ENCODE results near the gene CD300LD.
"Not testable (repeated sequence)": the region's sequence is repeated elsewhere in the genome, so short reads cannot be mapped to it uniquely, and the experiment has no call there.

The CD300LD gene

DNA sequence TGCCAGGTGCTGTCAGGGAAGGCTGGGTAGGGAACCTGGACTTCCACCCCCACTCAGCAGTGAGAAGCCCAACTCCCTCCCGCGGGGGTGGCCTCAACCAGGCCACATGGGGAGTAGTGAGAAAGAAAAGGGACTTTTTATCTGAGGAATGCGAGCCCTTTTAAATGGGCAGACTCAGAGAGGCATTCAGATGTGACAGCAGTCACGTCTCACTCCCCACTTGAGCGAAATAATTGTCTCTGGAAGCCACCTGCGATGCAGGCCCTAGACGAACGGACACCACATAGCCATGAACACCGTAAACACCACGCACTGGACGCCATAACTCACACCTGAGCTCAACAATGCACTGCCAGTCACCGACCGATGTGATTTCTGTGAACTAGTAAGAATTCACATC is 43.3 kb upstream of the CD300LD start:
- no peaks in the 10 kb centered on the region for H3K27me3 ChIP-seq (ENCODE audit: insufficient read depth, low read depth, severe bottlenecking)
- H3K36me3 ChIP-seq: no peaks in the 10 kb centered on the region
- no peak overlapping the region for H3K4me3 ChIP-seq (ENCODE audit: low read depth, low read length)
- no peaks in the 10 kb centered on the region for H3K9me3 ChIP-seq (ENCODE audit: severe bottlenecking)
- no peak for DNase-seq
- no peak for TF ChIP-seq CTCF (IDR thresholded peaks at IDR 0.05; ENCODE audit: low read depth, low read length)
- no peak overlapping the region for H3K27ac ChIP-seq

DNA sequence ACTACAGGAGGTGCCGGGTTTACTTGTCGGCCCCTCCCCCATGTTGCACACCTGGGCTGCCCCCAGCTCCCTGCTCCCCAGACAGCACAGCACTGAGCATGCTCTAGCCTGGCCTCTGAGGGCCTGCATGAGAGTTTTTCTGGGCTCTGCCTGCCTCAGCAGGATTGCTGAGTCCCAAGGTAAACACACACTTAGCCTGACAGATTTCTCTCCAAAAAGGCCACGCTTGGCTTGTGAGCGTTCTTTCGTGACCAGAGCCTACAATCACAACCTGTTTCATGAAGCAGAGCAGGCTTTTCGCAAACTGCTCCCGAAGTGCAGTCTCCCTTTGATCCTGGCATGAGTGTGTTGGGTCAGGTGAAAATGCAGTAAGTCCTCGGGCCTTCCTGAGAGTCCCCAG is 41.2 kb upstream of the CD300LD start:
- no peak for TF ChIP-seq CTCF (IDR thresholded peaks at IDR 0.05; ENCODE audit: low read depth, low read length)
- Histone ChIP-seq H3K36me3 (no peaks in the 10 kb centered on the region), H3K27ac (no peak overlapping the region), H3K9me3 (ENCODE audit: severe bottlenecking) (peaks cover 8% of the 10 kb centered on the region), H3K27me3 (ENCODE audit: insufficient read depth, low read depth, severe bottlenecking) (no peaks in the 10 kb centered on the region), H3K4me3 (ENCODE audit: low read depth, low read length) (no peak overlapping the region)
- no peak for DNase-seq

- no peak for TF ChIP-seq CTCF (IDR thresholded peaks at IDR 0.05; ENCODE audit: low read depth, low read length)
- Histone ChIP-seq H3K27me3 (ENCODE audit: insufficient read depth, low read depth, severe bottlenecking) (no peaks in the 10 kb centered on the region), H3K27ac (no peak overlapping the region)
Measured at GRCh38 chr17:74632617-74633016, 40.5 kb upstream of the CD300LD start.

GRCh38 chr17:74631468-74632450 is 39.7 kb upstream of the CD300LD start:
- DNase-seq: no peak
- Histone ChIP-seq H3K27me3 (ENCODE audit: insufficient read depth, low read depth, severe bottlenecking) (peaks cover 7% of the 10 kb centered on the region), H3K9me3 (ENCODE audit: severe bottlenecking) (peaks cover 12% of the 10 kb centered on the region), H3K27ac (no peak overlapping the region), H3K36me3 (no peaks in the 10 kb centered on the region), H3K4me3 (ENCODE audit: low read depth, low read length) (no peak overlapping the region)
- no peak for TF ChIP-seq CTCF (IDR thresholded peaks at IDR 0.05; ENCODE audit: low read depth, low read length)

More at GRCh38 chr17:74632617-74633016, 40.5 kb upstream of the CD300LD start:
- Histone ChIP-seq H3K9me3 (ENCODE audit: severe bottlenecking) (peaks cover 8% of the 10 kb centered on the region), H3K4me3 (ENCODE audit: low read depth, low read length) (no peak overlapping the region), H3K36me3 (no peaks in the 10 kb centered on the region)
- DNase-seq: no peak

GRCh38 chr17:74630251-74630650 is 38.2 kb upstream of the CD300LD start:
- not testable (repeated sequence) for H3K27ac ChIP-seq; H3K36me3 ChIP-seq; H3K4me3 ChIP-seq (ENCODE audit: low read depth, low read length); DNase-seq; H3K27me3 ChIP-seq (ENCODE audit: insufficient read depth, low read depth, severe bottlenecking)
- peaks cover 15% of the 10 kb centered on the region for H3K9me3 ChIP-seq (ENCODE audit: severe bottlenecking)

- no peak for TF ChIP-seq CTCF (IDR thresholded peaks at IDR 0.05; ENCODE audit: low read depth, low read length)
- Histone ChIP-seq H3K27me3 (ENCODE audit: insufficient read depth, low read depth, severe bottlenecking) (peaks cover 31% of the 10 kb centered on the region), H3K9me3 (ENCODE audit: severe bottlenecking) (peaks cover 15% of the 10 kb centered on the region), H3K36me3 (no peaks in the 10 kb centered on the region), H3K4me3 (ENCODE audit: low read depth, low read length) (no peak overlapping the region), H3K27ac (no peak overlapping the region)
- no peak for DNase-seq
Measured at GRCh38 chr17:74625661-74626060, 33.6 kb upstream of the CD300LD start.

Data from WERI-Rb-1 (cell line).